ENCODE measurements around the gene TAF1D.
A peak's percentile ranks its signal among the peaks of the same experiment; 100 is the strongest.

TAF1D gene

GRCh38 chr11:93733474-93733873 lies 7.8 kb downstream of the TAF1D start:
- no peak for TF ChIP-seq CTCF (IDR thresholded peaks at IDR 0.05; ENCODE audit: insufficient read depth, low read depth, low read length, missing control alignments)
- H3K4me3 ChIP-seq (ENCODE audit: low read depth, low read length): no peak overlapping the region
- DNase-seq (ENCODE audit: low read depth): no peak

DNA sequence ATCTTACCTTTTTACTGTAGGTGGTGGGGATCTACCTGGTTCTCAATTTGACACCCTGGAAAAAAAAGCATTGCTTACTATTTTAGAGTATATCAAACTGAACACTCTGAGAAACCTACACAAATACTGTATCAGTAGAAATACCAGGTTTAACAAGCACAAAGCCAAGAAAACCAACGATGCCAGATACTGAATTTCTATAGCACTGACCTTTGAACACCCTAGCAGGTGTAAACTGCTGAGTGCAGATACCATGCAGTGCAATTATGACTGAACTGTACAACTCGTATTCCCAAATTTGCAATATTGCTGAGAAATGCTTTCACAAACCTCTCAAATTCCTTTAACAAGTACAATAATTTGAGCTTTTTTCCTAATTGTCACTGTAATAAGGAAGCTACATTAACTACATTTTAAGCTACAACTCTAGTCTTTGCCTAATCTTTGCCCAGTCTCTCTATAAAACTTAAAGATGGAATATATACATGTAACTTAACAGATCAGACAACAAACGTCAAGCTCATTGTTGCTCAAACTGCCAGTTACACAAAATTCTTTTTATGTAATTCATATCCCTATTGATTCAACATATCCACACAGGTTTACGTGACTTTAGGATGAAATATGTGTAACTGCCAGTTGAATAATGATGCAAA lies 8.9 kb downstream of the TAF1D start:
- H3K4me3 ChIP-seq (ENCODE audit: low read depth, low read length): no peak overlapping the region
- DNase-seq (ENCODE audit: low read depth): no peak
- TF ChIP-seq CTCF (IDR thresholded peaks at IDR 0.05; ENCODE audit: insufficient read depth, low read depth, low read length, missing control alignments): no peak

DNA sequence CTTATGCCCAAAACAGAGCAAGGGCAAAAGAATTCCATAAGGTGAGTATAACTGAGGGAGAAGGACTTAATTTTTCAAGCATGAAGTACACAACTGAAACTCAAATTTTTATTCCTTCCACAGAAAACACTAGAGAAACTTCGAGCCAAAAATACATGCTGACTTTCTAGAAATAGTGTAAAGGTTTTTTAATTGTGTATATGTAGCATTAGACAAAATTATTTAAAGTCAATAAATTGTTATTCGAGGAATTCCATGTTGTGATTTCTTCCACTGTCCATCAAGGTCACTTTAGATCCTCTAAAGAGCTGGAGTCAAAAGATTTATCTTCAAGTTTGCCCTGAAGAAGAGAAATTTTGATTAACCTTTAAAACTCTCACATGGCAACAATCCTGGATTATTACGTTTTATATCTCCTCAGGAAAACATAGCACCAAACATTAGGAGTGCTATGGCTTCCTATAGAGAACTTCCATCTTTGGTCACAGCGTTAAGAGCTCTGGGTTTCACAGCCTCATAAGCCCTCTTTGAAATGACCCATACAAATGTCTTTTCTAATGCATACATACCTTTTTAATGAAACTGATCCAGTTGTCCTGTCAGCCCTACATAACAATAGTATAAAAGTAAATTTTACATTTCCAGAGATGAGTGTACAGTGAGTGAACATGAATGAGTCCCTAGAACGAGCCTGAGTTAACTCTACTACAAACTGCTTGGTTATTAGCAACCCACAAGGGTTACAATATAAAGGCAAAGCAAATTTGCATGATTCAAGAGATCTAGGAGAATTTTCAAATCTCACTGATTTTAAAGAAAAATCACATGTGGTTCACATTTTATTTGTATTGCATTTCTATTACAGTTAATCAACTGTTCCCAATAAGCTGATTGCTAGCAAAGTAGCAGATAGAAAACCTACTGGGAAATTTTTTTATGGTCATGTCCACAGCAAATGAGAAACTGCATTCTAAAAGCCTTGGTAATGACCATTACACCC lies 10.9 kb downstream of the TAF1D start:
- no peak overlapping the region for H3K4me3 ChIP-seq (ENCODE audit: low read depth, low read length)
- TF ChIP-seq CTCF (IDR thresholded peaks at IDR 0.05; ENCODE audit: insufficient read depth, low read depth, low read length, missing control alignments): no peak
- DNase-seq (ENCODE audit: low read depth): no peak

DNA sequence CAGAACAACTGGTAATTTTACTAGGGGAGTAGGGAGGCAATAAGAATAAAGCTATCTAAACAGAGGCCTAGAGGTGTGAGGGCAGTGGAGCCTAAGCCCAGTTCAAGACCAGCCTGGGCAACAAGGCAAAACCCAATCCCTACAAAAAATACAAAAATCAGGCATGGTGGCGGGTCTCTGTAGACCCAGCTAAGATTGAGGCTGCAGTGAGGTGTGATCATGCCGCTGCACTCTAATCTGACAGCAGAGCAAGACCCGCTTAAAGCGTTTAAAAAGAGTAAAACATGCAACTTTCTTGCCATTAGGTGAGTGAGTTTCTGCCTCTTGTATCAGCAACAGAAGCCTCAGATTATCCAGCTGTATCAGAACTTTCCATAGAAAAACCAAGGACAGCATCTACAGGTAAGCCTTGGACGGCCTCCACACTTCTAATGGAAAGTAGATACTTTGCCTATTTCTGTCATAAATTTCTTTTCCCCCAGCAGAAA lies 12.1 kb downstream of the TAF1D start:
- TF ChIP-seq CTCF (IDR thresholded peaks at IDR 0.05; ENCODE audit: insufficient read depth, low read depth, low read length, missing control alignments): no peak
- H3K4me3 ChIP-seq (ENCODE audit: low read depth, low read length): no peak overlapping the region
- peak; percentile 48 for DNase-seq (ENCODE audit: low read depth)

DNA sequence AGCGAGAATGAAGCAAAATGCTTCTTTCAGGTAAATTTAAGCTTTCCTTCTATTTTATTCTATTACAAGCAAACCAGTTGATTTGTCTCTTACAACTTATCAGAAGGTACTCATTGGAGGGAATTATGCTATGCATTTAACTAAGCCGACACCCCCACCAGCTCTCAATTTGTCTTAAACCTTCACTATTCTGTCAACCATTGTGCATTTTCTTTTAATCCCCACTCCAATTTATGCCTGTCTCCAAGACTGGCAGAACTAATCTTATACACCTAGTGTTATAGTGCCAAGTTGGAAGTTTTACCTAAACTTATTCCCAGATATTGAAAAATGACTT lies 12.5 kb downstream of the TAF1D start:
- no peak for TF ChIP-seq CTCF (IDR thresholded peaks at IDR 0.05; ENCODE audit: insufficient read depth, low read depth, low read length, missing control alignments)
- no peak overlapping the region for H3K4me3 ChIP-seq (ENCODE audit: low read depth, low read length)
- DNase-seq (ENCODE audit: low read depth): peak; percentile 40

DNA sequence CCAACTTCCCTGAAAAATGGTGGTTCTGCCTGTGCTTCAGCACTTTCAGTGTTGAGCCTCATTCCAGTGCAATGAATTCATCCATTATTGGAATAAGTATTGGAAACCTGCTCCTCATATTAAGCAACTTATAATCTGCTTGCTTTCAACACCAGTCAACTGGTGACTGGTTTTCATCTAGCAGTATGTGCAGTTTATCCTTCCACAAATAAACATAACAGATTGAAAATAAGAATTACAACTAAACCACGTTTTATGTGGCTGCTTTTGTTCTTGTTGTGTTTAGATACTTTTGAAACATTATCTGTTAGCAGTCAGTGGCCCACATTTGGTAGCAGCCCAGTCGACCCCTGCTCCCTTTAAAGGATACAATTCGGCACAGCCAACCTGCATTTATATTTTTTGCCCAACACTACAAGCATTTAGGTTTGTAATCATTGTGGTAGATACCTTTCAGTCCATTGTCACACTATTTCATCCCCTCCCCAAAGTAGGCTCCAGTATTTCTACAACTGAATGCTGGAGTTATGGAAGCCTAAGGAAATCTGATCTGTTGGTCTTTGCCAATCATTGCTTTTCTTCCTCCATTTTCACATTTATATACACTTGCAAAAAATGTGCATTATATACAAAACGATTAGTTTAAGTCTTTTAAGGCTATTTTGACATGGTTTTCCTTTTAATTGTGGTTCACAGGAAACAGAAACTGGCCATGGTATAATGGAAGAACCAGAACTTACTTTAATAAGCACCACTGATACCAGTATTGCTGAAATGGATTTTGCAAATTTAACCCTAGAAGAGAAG lies 13.1 kb downstream of the TAF1D start:
- no peak for TF ChIP-seq CTCF (IDR thresholded peaks at IDR 0.05; ENCODE audit: insufficient read depth, low read depth, low read length, missing control alignments)

More for the DNA sequence above, 13.1 kb downstream of the TAF1D start:
- H3K4me3 ChIP-seq (ENCODE audit: low read depth, low read length): no peak overlapping the region
- no peak for DNase-seq (ENCODE audit: low read depth)

Measured in GM12865 (cell line).